Measurements from ENCODE around the gene PLEKHA5. TPM values are rescaled to one million over a fixed set of nuclear protein-coding genes. Genes with fewer than 3 reads are reported as not detected.

The PLEKHA5 gene
- total RNA-seq, 4 donors from 2014 or later, result 11.3 to 33.1 (median 16.9) TPM

GRCh38 chr12:19273482-19274330 is 144.2 kb downstream of the PLEKHA5 start:
- ATAC-seq (ENCODE audit: low FRiP score), result peak; percentile 32

GRCh38 chr12:19276767-19277166 is 147.2 kb downstream of the PLEKHA5 start:
- no peak for ATAC-seq (ENCODE audit: low FRiP score)
- DNase-seq (ENCODE audit: low spot score), result no peak
- no peak for TF ChIP-seq CTCF (IDR thresholded peaks at IDR 0.05)

More at GRCh38 chr12:19273482-19274330, 144.2 kb downstream of the PLEKHA5 start:
- peak; percentile 40 for DNase-seq (ENCODE audit: low spot score)
- no peak for TF ChIP-seq CTCF (IDR thresholded peaks at IDR 0.05)

GRCh38 chr12:19277711-19278110 is 148.2 kb downstream of the PLEKHA5 start:
- no peak for DNase-seq (ENCODE audit: low spot score)
- TF ChIP-seq CTCF (IDR thresholded peaks at IDR 0.05), result no peak
- no peak for ATAC-seq (ENCODE audit: low FRiP score)

- ATAC-seq (ENCODE audit: low FRiP score), result no peak
- DNase-seq (ENCODE audit: low spot score), result no peak
- no peak for TF ChIP-seq CTCF (IDR thresholded peaks at IDR 0.05)
Observed at GRCh38 chr12:19278407-19278806, 148.9 kb downstream of the PLEKHA5 start.

- no peak for TF ChIP-seq CTCF (IDR thresholded peaks at IDR 0.05)
- ATAC-seq (ENCODE audit: low FRiP score) (no peak), DNase-seq (ENCODE audit: low spot score) (no peak)
Observed at GRCh38 chr12:19282133-19282699, 152.7 kb downstream of the PLEKHA5 start.

GRCh38 chr12:19284658-19285057 is 155.1 kb downstream of the PLEKHA5 start:
- TF ChIP-seq CTCF (IDR thresholded peaks at IDR 0.05), result no peak
- no peak for DNase-seq (ENCODE audit: low spot score)
- ATAC-seq (ENCODE audit: low FRiP score), result no peak
